B cell (primary cell): ENCODE results near the gene PIN4.

ENCODE experiments used
- CTCF ChIP-seq: fragments of 200-600 bp; IDR thresholded peaks from one replicate; pipeline ENCODE4 v1.8.0; 2022; ENCODE audit warnings: antibody characterized with exemption, mild to moderate bottlenecking
- EZH2 ChIP-seq: IDR thresholded peaks from 2 replicates; pipeline ENCODE4 v1.6.1; 2012; ENCODE audit warnings: borderline replicate concordance, low read depth, mild to moderate bottlenecking, moderate library complexity, low read length; ENCODE audit not compliant: insufficient read depth, poor library complexity, severe bottlenecking

GRCh38 chrX:72245461-72246089, 64.0 kb downstream of the PIN4 start:
- peak; percentile 66 for TF ChIP-seq CTCF
- TF ChIP-seq EZH2, result no peak
